ENCODE data around the gene MED12L. TPM values are rescaled to one million over a fixed set of nuclear protein-coding genes. Genes with fewer than 3 reads are reported as not detected.

MED12L gene
- total RNA-seq, 4 donors from 2014 or later = 0.15 to 0.37 (median 0.22) TPM

- no peak overlapping the region for H3K4me3 ChIP-seq (ENCODE audit: low read depth, poor library complexity, severe bottlenecking)
- DNase-seq (ENCODE audit: low spot score in 2 of 2) = no peak
- intact Hi-C loops (cut with DNase I; ENCODE audit: low total_unique reads) = no loop called here
- TF ChIP-seq POLR2A (IDR thresholded peaks at IDR 0.05) (no peak), CTCF (IDR thresholded peaks at IDR 0.05) (no peak)
- 84 to 92% methylated on average over 3 of the region's 3 CpGs for WGBS, 2 donors
These were observed 316.9 kb downstream of the MED12L start for GRCh38 chr3:151402349-151402748.

GRCh38 chr3:151403246-151403645 is 317.8 kb downstream of the MED12L start:
- intact Hi-C loops (cut with DNase I; ENCODE audit: low total_unique reads) = no loop called here
- TF ChIP-seq POLR2A (IDR thresholded peaks at IDR 0.05) (no peak), CTCF (IDR thresholded peaks at IDR 0.05) (no peak)
- no peak overlapping the region for H3K4me3 ChIP-seq (ENCODE audit: low read depth, poor library complexity, severe bottlenecking)
- 70 to 78% methylated on average over 2 of the region's 2 CpGs for WGBS, 2 donors
- DNase-seq (ENCODE audit: low spot score in 2 of 2) = no peak

GRCh38 chr3:151404316-151404715 is 318.9 kb downstream of the MED12L start:
- DNase-seq (ENCODE audit: low spot score in 2 of 2) = no peak
- intact Hi-C loops (cut with DNase I; ENCODE audit: low total_unique reads) = no loop called here
- 51 to 62% methylated on average over 1 of the region's 1 CpG for WGBS, 2 donors
- TF ChIP-seq POLR2A (IDR thresholded peaks at IDR 0.05) (no peak), CTCF (IDR thresholded peaks at IDR 0.05) (no peak)
- no peak overlapping the region for H3K4me3 ChIP-seq (ENCODE audit: low read depth, poor library complexity, severe bottlenecking)

GRCh38 chr3:151407928-151408327 is 322.5 kb downstream of the MED12L start:
- no peak for TF ChIP-seq CTCF (IDR thresholded peaks at IDR 0.05)
- intact Hi-C loops (cut with DNase I; ENCODE audit: low total_unique reads) = no loop called here
- DNase-seq (ENCODE audit: low spot score in 2 of 2) = no peak
- H3K4me3 ChIP-seq (ENCODE audit: low read depth, poor library complexity, severe bottlenecking) = no peak overlapping the region
- 94 to 99% methylated on average over 2 of the region's 2 CpGs for WGBS, 2 donors

- no peak for DNase-seq (ENCODE audit: low spot score in 2 of 2)
- WGBS, 2 donors = 91 to 94% methylated on average over 9 of the region's 9 CpGs
- TF ChIP-seq CTCF (IDR thresholded peaks at IDR 0.05) = no peak
- no peak for TF ChIP-seq POLR2A (IDR thresholded peaks at IDR 0.05)
- intact Hi-C loops (cut with DNase I; ENCODE audit: low total_unique reads) = no loop called here
- no peak overlapping the region for H3K4me3 ChIP-seq (ENCODE audit: low read depth, poor library complexity, severe bottlenecking)
These were observed 325.6 kb downstream of the MED12L start for GRCh38 chr3:151410891-151411559.

- intact Hi-C loops (cut with DNase I; ENCODE audit: low total_unique reads) = no loop called here
- DNase-seq (ENCODE audit: low spot score in 2 of 2) = no peak
- no peak for TF ChIP-seq CTCF (IDR thresholded peaks at IDR 0.05)
- TF ChIP-seq POLR2A (IDR thresholded peaks at IDR 0.05) = no peak
- WGBS, 2 donors = 89 to 93% methylated on average over 5 of the region's 5 CpGs
- no peak overlapping the region for H3K4me3 ChIP-seq (ENCODE audit: low read depth, poor library complexity, severe bottlenecking)
These were observed 327.5 kb downstream of the MED12L start for GRCh38 chr3:151412989-151413388.

Measured in lower leg skin (tissue), 4 donors.